AG20443 (cell line): ENCODE measurements around the gene IST1.
"Not testable (repeated sequence)": the region's sequence is repeated elsewhere in the genome, so short reads cannot be mapped to it uniquely, and the experiment has no call there.

Source experiments
- DNase-seq: peaks from one replicate; pipeline ENCODE4 v3.0.0; 2012; ENCODE audit warnings: low spot score, mixed read lengths

IST1 gene

GRCh38 chr16:71894921-71895678 is at the start of gene IST1:
Gene IST1 (plus strand): TSS chr16:71895531. CDS start chr16:71915641, 20,110 bp downstream.
- DNase-seq: peak; percentile 99

- peak; percentile 99 for DNase-seq
Observed at GRCh38 chr16:71845639-71846430, 49.5 kb upstream of the IST1 start, which contains the start of gene ATXN1L. Gene ATXN1L (plus strand): TSS chr16:71845976. CDS start chr16:71849741, 3,765 bp downstream.

GRCh38 chr16:71846431-71846830 is 48.9 kb upstream of the IST1 start:
- DNase-seq: peak; percentile 27

- no peak for DNase-seq
Observed at GRCh38 chr16:71847096-71847495, 48.2 kb upstream of the IST1 start.

- DNase-seq: no peak
Observed at GRCh38 chr16:71848622-71849021, 46.7 kb upstream of the IST1 start.

GRCh38 chr16:71851746-71852145 is 43.6 kb upstream of the IST1 start:
- DNase-seq: no peak

GRCh38 chr16:71852158-71852557 is 43.2 kb upstream of the IST1 start:
- DNase-seq: no peak

GRCh38 chr16:71852561-71852960 is 42.8 kb upstream of the IST1 start:
- no peak for DNase-seq

- no peak for DNase-seq
Observed at GRCh38 chr16:71853413-71853812, 41.9 kb upstream of the IST1 start.

GRCh38 chr16:71854369-71854948 is 40.9 kb upstream of the IST1 start:
- DNase-seq: no peak

GRCh38 chr16:71855937-71856662 is 39.2 kb upstream of the IST1 start:
- DNase-seq: no peak

GRCh38 chr16:71859762-71860521 is 35.4 kb upstream of the IST1 start:
- no peak for DNase-seq

- DNase-seq: no peak
Observed at GRCh38 chr16:71863995-71864394, 31.3 kb upstream of the IST1 start.

GRCh38 chr16:71865173-71865863 is 30.0 kb upstream of the IST1 start:
- DNase-seq: no peak

- DNase-seq: not testable (repeated sequence)
Observed at GRCh38 chr16:71867175-71867574, 28.2 kb upstream of the IST1 start.

- DNase-seq: no peak
Observed at GRCh38 chr16:71867939-71868338, 27.4 kb upstream of the IST1 start.

- no peak for DNase-seq
Observed at GRCh38 chr16:71869089-71869488, 26.2 kb upstream of the IST1 start.

- DNase-seq: no peak
Observed at GRCh38 chr16:71870818-71871217, 24.5 kb upstream of the IST1 start.

- DNase-seq: no peak
Observed at GRCh38 chr16:71873199-71873598, 22.1 kb upstream of the IST1 start.

GRCh38 chr16:71878911-71879310 is 16.4 kb upstream of the IST1 start:
- DNase-seq: no peak

GRCh38 chr16:71880176-71880575 is 15.2 kb upstream of the IST1 start:
- no peak for DNase-seq
